VCaP (cell line): ENCODE results near the gene WWTR1.
A peak's percentile ranks its signal among the peaks of the same experiment; 100 is the strongest.

Experiments used
- H3K27ac ChIP-seq: fragments of 450-650 bp; 2 replicates; pipeline ENCODE4 v1.5.1; 2017
- TF ChIP-seq, protein P1 (sequence below): fragments of 450-650 bp; conservative IDR thresholded peaks from 2 replicates; pipeline ENCODE4 v1.5.1; 2017; ENCODE audit warnings: mild to moderate bottlenecking, moderate library complexity

The WWTR1 gene

DNA sequence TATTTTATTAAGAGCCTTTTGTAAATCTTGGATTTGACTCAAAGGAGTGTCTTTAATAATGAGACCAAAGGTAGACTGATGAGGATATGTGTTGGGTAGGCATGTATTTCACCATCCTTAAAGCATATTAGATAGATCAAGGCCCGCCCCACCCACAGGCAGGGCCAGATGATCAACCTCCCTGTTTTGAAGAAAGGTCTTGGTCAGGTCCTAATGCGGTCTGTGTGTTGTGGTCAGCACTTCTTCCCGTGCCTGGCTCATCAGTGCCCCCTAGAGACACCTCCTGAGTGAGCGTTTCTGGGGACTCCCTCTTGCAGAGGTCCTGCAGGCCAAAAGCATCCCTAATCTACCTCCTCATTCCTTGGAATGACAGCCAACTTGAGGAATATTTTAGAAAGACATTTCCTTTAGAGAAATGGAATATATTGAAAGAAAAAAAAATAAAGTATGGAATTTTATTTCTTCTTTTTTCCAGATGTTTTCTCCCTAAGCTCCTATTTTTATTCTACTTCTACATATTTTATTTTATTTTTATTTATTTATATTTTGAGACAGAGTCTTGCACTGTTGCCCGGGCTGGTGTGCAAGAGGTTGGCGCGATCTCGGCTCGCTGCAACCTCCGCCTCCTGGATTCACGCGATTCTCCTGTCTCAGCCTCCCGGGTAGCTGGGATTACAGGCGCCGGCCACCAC is 177.4 kb downstream of the WWTR1 start:
- TF ChIP-seq, protein P1, sequence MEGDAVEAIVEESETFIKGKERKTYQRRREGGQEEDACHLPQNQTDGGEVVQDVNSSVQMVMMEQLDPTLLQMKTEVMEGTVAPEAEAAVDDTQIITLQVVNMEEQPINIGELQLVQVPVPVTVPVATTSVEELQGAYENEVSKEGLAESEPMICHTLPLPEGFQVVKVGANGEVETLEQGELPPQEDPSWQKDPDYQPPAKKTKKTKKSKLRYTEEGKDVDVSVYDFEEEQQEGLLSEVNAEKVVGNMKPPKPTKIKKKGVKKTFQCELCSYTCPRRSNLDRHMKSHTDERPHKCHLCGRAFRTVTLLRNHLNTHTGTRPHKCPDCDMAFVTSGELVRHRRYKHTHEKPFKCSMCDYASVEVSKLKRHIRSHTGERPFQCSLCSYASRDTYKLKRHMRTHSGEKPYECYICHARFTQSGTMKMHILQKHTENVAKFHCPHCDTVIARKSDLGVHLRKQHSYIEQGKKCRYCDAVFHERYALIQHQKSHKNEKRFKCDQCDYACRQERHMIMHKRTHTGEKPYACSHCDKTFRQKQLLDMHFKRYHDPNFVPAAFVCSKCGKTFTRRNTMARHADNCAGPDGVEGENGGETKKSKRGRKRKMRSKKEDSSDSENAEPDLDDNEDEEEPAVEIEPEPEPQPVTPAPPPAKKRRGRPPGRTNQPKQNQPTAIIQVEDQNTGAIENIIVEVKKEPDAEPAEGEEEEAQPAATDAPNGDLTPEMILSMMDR = peak; percentile 89
- peak overlapping the region; percentile 38; the same call in 1 of the 2 replicates for H3K27ac ChIP-seq

DNA sequence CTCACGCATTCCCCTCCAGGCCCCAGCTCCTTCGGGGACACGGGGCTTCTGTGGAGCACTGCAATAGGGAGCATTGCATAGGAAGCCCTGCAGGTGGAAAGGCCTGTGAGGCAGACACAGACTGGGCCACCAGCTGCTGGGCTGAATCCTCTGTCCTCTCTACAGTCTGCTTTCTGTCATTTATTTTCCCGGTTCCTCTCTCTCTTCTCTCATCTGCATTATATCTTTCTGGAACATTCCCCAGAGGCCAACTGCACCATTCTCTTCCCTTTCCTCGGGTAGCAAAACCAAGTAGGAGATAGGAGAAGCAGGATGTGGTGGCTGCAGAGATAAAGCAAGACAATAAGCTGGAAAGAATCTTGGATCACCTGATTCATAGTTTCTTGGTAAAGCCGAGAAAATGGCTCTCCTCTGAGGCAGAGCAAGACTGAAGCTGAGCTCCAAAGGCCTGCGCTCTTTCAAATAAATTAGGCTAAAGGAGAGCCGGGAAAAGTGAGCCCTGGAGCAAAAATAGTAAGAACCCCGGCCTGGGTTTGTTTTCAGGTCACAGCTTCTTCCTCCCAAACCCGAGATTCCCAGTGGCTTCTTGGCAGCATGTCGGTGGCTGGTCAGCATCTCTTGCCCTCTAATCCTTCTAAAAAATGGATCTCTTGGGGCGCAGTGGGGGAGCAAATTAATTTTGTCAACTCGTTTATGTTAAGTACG is 178.1 kb downstream of the WWTR1 start:
- TF ChIP-seq, protein P1 = no peak
- peak overlapping the region; percentile 38; the same call in 1 of the 2 replicates for H3K27ac ChIP-seq

DNA sequence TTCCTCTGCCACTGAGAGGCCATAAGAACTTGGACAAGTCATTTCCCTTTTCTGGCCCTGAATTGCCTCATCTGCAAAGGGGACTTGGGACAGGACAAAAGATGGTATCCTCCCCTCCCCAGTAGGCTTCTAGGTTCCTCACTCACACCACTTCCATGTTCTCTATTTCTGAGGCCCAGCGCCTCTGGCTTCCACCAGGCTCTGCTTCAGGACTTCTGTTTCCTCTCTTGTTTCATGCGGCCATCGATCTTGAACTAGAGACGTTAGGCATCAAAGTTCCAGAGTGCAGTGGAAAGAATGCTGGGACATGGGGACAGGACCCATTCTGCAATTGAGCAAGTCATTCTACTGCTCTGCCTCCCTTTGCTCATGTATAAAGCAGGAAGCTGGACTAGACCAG is 181.6 kb downstream of the WWTR1 start:
- H3K27ac ChIP-seq = no peak overlapping the region
- TF ChIP-seq, protein P1 = no peak

DNA sequence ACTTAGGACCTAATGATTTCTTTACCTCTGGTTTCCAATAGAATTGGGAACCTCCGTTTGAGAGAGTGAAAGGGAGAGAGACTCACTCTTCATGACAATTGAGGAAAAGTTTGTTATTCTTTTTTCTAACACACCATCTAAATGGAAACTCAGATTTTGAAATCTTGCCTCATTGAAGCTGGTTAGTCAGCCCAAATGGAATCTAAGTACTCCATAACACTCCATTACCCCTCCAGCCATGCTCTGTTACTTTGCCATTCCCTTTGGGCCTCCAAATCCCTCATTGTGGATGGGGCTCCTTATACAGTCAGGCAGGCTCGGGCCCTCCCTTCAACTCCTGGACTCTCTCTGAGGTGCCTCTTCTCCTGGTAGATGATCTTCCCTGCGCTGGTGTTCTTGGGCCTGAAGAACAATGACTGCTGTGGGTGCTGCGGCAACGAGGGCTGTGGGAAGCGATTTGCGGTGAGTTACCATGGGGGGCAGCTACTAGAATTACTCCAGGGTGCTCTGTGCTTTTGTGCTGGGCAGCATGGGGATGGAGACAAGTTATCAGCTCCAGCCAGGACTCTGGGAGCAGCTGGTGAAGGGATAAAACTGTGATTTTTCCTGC is 182.3 kb downstream of the WWTR1 start:
- no peak overlapping the region for H3K27ac ChIP-seq
- TF ChIP-seq, protein P1 = no peak

DNA sequence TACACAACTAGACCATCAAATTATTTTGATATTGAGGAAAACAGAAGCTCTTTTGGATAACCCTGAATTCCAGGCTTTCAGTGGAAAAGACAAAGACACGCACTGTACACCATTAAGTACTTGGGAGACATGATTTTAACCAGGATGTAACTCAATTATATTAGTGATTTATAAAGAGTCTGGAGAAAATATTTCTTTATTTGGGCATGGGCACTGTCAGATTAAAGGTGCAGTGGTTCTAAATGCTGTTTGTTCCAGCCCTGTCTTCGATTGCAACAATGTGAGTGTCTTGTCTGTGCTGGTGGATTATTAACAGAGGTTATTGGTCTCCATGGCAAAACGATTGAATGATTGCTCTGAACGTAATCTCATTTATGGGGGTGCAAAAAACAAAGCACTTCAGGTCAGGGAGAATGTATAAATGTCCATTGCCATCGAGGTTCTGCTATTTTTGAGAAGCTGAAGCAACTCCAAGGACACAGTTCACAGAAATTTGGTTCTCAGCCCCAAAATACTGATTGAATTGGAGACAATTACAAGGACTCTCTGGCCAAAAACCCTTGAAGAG is 183.5 kb downstream of the WWTR1 start, which contains the start of gene TM4SF4:
Gene TM4SF4, plus strand, starts transcription at position 448 of the 568 bp plus-strand sequence. CDS start 181 bp downstream, outside the sequence.
- H3K27ac ChIP-seq = no peak within 1 kb of the TSS
- TF ChIP-seq, protein P1 = no peak

DNA sequence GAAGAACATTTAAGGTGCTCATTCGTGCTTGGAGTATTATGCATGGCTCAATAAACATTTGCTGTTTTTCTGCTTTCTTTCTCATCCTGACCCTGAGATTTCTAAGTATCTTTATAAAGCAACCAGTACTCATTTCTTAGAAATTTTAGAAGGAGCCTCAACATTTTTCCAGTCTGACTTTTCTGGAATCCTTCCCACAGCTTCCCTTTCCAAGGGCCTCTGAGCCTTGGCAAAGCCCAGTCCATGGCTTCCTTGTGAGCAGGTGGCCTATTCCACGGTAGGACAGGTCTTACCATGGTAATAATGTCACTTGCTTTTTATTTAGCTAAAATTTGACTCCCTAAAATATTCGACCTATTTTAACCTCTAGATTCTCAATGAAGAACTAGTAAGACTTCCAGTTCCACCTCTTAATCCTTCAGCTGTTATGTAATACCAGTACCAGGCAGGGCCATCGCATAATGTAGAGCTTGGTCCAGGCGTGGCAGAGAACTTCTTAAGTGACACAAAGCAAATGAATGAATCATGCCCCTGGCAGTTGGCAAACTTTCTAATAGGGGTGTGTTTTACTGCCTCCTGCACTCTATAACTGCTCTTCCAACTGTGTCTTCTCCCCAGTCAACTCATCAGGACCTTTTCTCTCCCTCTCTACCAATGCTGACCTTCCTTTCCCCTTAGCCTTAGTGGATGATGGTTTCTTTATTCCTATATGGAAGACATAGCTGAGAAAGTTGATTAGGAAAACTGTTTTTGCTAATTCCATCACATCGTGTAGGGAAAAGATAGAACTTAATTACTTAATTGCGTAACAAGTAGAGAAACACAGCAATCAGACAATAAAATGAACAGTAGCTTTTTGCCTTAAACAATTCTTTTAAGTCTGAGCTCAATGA is 184.2 kb downstream of the WWTR1 start:
- H3K27ac ChIP-seq = no peak overlapping the region
- TF ChIP-seq, protein P1 = no peak
